A673 (cell line): ENCODE data around the gene SNRPA. TPM values are rescaled to one million over a fixed set of nuclear protein-coding genes. Genes with fewer than 3 reads are reported as not detected.
A peak's percentile ranks its signal among the peaks of the same experiment; 100 is the strongest.

Experiments
- BruUV-seq: library from RNA; stranded (reverse); fragments of 400-500 nt; replicated peaks from 2 replicates; lab custom pipeline; 2021; lab: Mats Ljungman, UMichigan
- CTCF ChIA-PET: fragments of 300-600 bp; sonication (Branson Sonifier 250); formaldehyde crosslinking; loops from one replicate; lab custom pipeline; 2022; ENCODE audit warnings: antibody characterized with exemption; lab: Charles Lee
- POLR2A ChIA-PET: fragments of 300-600 bp; sonication (Branson Sonifier 250); formaldehyde crosslinking; loops from one replicate; lab custom pipeline; 2022; ENCODE audit warnings: antibody characterized with exemption; ENCODE audit not compliant: low non-redundant PET; lab: Charles Lee
- DNase-seq: peaks from one replicate; pipeline ENCODE4 v3.0.0-alpha.2; 2015; ENCODE audit warnings: low spot score
- H3K27ac ChIP-seq: fragments of 200-600 bp; sonication (generic); 2 replicates; pipeline ENCODE4 v1.5.1; 2016; ENCODE audit warnings: mixed run types, low read depth, mild to moderate bottlenecking, mixed read lengths, antibody characterized with exemption, low read length; ENCODE audit not compliant: poor library complexity, severe bottlenecking
- H3K27me3 ChIP-seq: fragments of 200-600 bp; sonication (generic); replicated peaks from 2 replicates; pipeline ENCODE4 v1.6.1; 2017; ENCODE audit warnings: mixed run types, low read depth, mild to moderate bottlenecking, mixed read lengths, antibody characterized with exemption, low read length; ENCODE audit not compliant: insufficient read depth, poor library complexity
- H3K36me3 ChIP-seq: fragments of 200-600 bp; sonication (generic); 2 replicates; pipeline ENCODE4 v1.6.1; 2016; ENCODE audit warnings: mixed run types, mild to moderate bottlenecking, mixed read lengths, antibody characterized with exemption, low read length; ENCODE audit not compliant: insufficient read depth, poor library complexity, severe bottlenecking
- H3K4me1 ChIP-seq: fragments of 200-600 bp; sonication (generic); 2 replicates; pipeline ENCODE4 v1.6.1; 2017; ENCODE audit warnings: mixed run types, mild to moderate bottlenecking, mixed read lengths, antibody characterized with exemption, low read length; ENCODE audit not compliant: insufficient read depth, poor library complexity, severe bottlenecking
- H3K4me3 ChIP-seq: fragments of 200-600 bp; sonication (generic); 2 replicates; pipeline ENCODE4 v1.5.1; 2016; ENCODE audit warnings: low read depth, mixed run types, mild to moderate bottlenecking, mixed read lengths, low read length; ENCODE audit not compliant: poor library complexity, severe bottlenecking
- H3K9me3 ChIP-seq: fragments of 200-600 bp; sonication (generic); 2 replicates; pipeline ENCODE4 v1.6.1; 2016; ENCODE audit warnings: mixed run types, low read depth, mild to moderate bottlenecking, mixed read lengths, antibody characterized with exemption, low read length; ENCODE audit not compliant: poor library complexity, severe bottlenecking
- EZH2 ChIP-seq: fragments of 200-600 bp; sonication (generic); IDR thresholded peaks from 2 replicates; pipeline ENCODE4 v1.6.1; 2017; ENCODE audit warnings: borderline replicate concordance, low read depth, mild to moderate bottlenecking, mixed read lengths, antibody characterized with exemption, low read length; ENCODE audit not compliant: poor library complexity, severe bottlenecking
- intact Hi-C: fragments of 100-400 bp; cut with micrococcal nuclease; formaldehyde crosslinking; loops from one replicate; pipeline ENCODE4 v1.10.0; 2022; ENCODE audit not compliant: unreplicated experiment
- total RNA-seq: library from RNA; stranded (reverse); gene quantifications from 2 replicates; pipeline ENCODE4 v1.2.3, GENCODE V29; 2021
- TF ChIP-seq, protein P1 (sequence below): fragments of 300-800, 200-600 bp; sonication (generic); conservative IDR thresholded peaks from 2 replicates; pipeline ENCODE4 v1.5.1; 2017; ENCODE audit warnings: low read depth, mild to moderate bottlenecking, antibody characterized with exemption, low read length, moderate library complexity, mixed read lengths

Gene SNRPA
- total RNA-seq, 1 experiment from 2014 or later = 167 TPM

DNA sequence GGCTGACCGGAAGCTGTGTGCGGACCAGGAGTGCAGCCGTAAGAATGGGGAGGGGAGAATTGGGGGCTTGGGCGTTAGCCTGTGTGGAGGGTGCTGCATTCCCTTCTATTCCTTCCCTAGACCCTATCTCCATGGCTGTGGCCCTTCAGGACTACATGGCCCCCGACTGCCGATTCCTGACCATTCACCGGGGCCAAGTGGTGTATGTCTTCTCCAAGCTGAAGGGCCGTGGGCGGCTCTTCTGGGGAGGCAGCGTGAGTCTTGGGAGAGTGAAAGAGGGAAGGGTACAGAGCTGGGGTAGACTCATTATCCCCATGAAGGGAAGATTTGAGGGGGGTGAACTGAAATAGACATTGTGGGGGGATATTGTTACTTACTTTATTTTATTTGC lies 24.6 kb downstream of the SNRPA start:
- intact Hi-C loops = no loop called here
- no peaks in the 10 kb centered on the region for H3K9me3 ChIP-seq
- H3K27ac ChIP-seq = no peak overlapping the region
- CTCF ChIA-PET = no interaction called here
- no peak overlapping the region for H3K4me3 ChIP-seq
- POLR2A ChIA-PET = interaction anchor here (0.5 kb wide), 1 partner anchor 84 kb away, joined by 4 read pairs; no protein-coding TSS in a partner anchor
- no peaks in the 10 kb centered on the region for H3K36me3 ChIP-seq
- no TSS peak for BruUV-seq
- TF ChIP-seq EZH2 = no peak
- TF ChIP-seq, protein P1, sequence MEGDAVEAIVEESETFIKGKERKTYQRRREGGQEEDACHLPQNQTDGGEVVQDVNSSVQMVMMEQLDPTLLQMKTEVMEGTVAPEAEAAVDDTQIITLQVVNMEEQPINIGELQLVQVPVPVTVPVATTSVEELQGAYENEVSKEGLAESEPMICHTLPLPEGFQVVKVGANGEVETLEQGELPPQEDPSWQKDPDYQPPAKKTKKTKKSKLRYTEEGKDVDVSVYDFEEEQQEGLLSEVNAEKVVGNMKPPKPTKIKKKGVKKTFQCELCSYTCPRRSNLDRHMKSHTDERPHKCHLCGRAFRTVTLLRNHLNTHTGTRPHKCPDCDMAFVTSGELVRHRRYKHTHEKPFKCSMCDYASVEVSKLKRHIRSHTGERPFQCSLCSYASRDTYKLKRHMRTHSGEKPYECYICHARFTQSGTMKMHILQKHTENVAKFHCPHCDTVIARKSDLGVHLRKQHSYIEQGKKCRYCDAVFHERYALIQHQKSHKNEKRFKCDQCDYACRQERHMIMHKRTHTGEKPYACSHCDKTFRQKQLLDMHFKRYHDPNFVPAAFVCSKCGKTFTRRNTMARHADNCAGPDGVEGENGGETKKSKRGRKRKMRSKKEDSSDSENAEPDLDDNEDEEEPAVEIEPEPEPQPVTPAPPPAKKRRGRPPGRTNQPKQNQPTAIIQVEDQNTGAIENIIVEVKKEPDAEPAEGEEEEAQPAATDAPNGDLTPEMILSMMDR = no peak
- no peak for DNase-seq
- peaks cover 12% of the 10 kb centered on the region for H3K4me1 ChIP-seq
- H3K27me3 ChIP-seq = no peaks in the 10 kb centered on the region

DNA sequence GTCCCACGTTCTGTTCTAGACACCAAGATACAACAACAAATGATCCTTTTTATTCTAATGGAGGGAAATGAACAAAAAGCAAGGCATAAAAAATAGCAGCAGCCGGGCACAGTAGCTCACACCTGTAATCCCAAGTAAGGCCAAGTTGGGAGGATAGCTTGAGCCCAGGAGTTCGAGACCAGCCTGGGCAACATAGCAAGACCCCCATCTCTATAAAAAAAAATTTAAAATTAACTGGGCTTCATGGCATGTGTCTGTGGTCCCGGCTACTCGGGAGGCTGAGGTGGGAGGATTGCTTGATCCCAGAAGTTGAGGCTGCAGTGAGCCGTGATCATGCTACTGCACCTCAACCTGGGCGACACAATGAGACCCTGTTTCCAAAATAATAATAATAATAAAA lies 25.4 kb downstream of the SNRPA start:
- no peak for TF ChIP-seq EZH2
- TF ChIP-seq, protein P1 = no peak
- BruUV-seq = no TSS peak
- peaks cover 12% of the 10 kb centered on the region for H3K4me1 ChIP-seq
- no peak for DNase-seq
- CTCF ChIA-PET = interaction anchor here (0.6 to 2.7 kb wide), 2 partner anchors 17 to 30 kb away, joined by 7 to 17 read pairs; no protein-coding TSS in a partner anchor
- intact Hi-C loops = no loop called here
- no peaks in the 10 kb centered on the region for H3K36me3 ChIP-seq
- H3K9me3 ChIP-seq = no peaks in the 10 kb centered on the region
- peak overlapping the region; percentile 100 for H3K27ac ChIP-seq
- POLR2A ChIA-PET = no interaction called here
- no peak overlapping the region for H3K4me3 ChIP-seq
- H3K27me3 ChIP-seq = no peaks in the 10 kb centered on the region

DNA sequence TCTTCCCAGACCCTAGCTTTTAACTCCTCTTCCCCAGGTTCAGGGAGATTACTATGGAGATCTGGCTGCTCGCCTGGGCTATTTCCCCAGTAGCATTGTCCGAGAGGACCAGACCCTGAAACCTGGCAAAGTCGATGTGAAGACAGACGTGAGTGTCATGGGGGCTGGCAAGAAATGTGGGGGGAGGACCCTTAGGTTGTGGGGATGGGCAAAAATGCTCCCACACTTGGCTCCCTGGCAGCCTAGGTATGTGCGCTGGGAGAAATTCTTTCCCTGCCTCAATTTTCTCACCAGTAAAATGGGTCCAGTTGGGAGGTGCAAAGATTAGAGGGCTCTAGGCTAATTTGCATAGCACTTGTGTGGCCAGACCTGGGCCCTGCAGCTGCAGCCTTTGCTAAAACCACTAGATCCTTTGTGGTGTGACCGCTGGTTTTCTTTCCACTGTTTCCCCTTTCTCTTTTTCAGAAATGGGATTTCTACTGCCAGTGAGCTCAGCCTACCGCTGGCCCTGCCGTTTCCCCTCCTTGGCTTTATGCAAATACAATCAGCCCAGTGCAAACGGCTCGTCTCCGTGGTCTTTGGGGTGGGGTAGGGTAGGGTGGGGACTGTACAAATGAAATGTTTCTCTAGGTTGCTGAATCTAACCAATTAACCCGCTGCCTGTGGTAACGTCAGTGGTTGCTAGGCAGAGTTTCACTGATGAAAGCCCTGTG lies 26.1 kb downstream of the SNRPA start:
- CTCF ChIA-PET = interaction anchor here (0.6 to 2.7 kb wide), 4 partner anchors 17 to 71 kb away, joined by 3 to 17 read pairs (median 7); no protein-coding TSS in a partner anchor
- intact Hi-C loops = no loop called here
- no peak for TF ChIP-seq EZH2
- TF ChIP-seq, protein P1 = no peak

More for the DNA sequence above, 26.1 kb downstream of the SNRPA start:
- Histone ChIP-seq H3K27me3 (no peaks in the 10 kb centered on the region), H3K27ac (peak overlapping the region; percentile 100), H3K9me3 (no peaks in the 10 kb centered on the region), H3K4me1 (peaks cover 12% of the 10 kb centered on the region), H3K36me3 (no peaks in the 10 kb centered on the region), H3K4me3 (peak overlapping the region; percentile 66)
- POLR2A ChIA-PET = interaction anchor here (0.6 to 0.9 kb wide), 3 partner anchors 19 to 1018 kb away, joined by 3 to 12 read pairs (median 6); no protein-coding TSS in a partner anchor
- peak; percentile 96 for DNase-seq
- BruUV-seq = no TSS peak
